Cerebellar cortex (tissue), 1 donor: ENCODE data around the gene FGFBP3.

ENCODE experiments used
- DNase-seq: peaks from one replicate; pipeline ENCODE4 v3.0.0-alpha.2; 2015; ENCODE audit warnings: low spot score

FGFBP3 gene, protein sequence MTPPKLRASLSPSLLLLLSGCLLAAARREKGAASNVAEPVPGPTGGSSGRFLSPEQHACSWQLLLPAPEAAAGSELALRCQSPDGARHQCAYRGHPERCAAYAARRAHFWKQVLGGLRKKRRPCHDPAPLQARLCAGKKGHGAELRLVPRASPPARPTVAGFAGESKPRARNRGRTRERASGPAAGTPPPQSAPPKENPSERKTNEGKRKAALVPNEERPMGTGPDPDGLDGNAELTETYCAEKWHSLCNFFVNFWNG

DNA sequence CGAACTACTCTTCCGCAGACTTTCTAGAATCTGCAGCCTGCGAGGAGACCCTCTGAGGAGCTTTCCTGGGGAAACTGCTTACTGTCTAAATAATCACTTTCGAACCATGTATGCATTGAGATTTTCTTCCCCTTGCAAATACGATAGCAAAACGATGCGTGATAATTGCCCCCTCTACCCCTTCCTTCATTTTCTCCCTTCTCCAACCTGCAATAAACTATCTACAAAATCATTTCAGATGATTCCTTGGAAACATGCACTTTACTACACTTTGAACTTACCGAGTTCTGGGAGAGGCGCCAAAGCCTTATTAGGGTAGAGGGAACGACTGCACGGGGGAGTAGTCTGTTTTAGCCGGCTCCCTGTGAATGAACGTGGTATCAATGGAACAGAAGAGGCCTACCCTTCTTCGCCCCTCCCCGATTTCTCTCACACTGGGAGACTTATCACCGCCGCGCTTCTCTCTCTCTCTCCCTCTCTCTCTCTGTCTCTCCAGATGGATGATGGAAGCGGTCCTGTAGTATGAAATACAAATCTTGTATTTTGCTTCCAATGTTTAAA, at the start of gene FGFBP3:
FGFBP3 (minus strand) TSS at position 370 of the 561 bp plus-strand sequence. CDS start 517 bp downstream, outside the sequence.
- DNase-seq = peak; percentile 73

DNA sequence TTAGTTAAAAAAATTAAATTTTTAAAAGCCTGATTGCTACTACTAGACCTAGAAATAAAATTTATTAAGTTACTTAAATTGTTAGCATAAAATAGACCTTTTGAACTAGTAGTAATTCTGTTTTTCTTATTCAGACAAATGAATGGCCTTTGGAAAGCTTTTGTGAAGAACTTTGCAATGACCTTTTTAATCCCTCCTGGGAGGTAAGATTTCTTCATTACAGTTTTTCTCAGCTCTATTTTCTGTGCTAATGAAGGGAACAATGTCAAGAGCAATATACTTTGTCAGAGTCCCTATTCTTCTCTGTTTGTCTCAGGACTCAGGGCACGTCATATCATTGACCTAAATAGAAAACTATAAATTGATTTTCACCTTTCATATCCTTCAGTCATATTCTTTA, 47.8 kb upstream of the FGFBP3 start:
- no peak for DNase-seq

DNA sequence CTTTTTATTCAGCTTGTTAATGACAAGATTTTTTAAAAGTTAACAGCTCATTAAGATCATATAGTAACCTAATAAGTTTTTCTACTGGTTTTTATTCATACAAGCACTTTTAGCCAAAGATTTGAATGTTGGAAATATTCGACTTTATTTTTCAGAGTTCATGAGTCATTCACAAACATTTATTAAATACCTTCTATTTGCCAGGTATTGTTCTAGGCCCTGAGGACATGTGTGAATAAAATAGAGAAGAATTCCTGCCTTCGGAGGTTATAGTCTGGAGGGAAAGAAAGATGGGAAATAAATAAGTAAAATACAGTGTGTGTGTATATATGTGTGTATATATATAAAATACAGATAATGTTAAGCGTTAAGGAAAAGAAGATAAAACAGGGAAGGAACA, 45.8 kb upstream of the FGFBP3 start:
- no peak for DNase-seq

DNA sequence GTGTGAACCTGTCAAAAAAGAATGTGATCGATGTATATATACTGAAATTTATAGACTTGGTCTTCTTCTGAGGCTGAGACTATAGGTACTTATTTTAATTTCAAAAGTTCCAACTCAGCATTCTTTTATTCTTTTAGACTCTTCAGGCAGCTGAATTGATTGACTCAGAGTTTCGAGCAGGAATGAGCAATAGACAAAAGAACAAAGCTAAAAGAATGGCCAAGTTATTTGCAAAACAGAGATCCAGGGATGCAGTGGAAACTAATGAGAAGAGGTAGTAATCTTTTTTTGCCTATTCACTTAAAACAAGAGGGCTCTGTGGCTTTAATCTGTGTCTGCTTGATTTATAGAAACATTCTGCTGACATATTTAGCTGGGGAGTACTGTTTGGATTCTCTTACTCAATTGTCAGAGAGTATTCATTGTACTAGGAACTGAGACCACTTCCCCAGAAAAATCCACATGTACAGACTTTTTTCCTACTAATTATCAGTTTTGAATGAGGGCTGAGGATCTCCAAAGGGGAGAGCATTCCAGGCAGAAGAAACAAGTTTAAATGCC, 44.4 kb upstream of the FGFBP3 start:
- no peak for DNase-seq

DNA sequence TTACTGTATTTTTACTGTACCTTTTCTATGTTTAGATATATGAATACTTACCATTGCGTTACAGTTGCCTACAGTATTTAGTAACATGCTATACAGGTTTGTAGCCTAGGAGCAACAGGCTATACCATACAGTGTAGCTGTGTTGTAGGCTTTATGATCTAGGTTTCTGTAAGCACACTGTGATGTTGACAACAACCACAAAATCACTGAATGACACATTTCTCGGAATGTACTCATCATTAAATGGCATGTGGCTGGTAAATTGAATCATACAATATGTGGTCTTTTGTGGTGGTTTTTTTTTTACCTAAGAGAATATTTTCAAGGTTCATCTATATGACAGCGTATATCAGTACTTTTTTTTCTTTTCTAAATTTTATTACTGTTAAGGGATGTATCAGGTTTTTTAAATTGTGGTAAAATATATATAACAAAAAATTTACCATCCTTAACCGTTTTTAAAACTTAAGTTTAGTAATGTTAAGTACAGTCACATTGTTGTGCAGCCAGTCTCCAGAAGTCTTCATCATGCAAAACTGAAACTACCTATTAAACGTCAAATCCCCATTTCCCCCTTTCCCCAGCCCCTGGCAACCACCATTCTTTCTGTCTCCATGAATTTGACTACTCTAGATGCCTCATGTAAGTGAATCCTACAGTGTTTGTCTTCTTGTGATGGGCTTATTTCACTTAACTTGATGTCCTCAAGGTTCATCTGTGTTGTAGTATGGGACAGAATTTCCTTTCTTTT, 35.8 kb upstream of the FGFBP3 start:
- no peak for DNase-seq

DNA sequence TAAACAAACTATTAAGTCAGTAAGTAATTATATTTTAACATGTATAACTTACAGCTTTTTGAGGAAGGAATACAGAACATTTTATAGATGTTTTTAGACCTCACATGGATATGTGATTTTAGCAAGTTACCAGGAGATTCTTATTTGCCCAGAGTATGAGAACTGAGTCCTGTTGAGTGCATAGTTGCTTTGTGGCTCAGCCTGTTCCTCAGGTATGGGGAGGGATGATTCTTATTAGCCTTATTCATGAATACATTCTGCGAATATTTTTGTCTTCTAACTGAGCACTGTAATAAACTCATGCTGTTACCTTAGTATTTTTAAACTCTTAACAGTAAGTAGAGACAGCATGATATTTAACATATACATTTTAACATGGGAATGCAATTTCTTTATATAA, 32.1 kb upstream of the FGFBP3 start:
- no peak for DNase-seq

DNA sequence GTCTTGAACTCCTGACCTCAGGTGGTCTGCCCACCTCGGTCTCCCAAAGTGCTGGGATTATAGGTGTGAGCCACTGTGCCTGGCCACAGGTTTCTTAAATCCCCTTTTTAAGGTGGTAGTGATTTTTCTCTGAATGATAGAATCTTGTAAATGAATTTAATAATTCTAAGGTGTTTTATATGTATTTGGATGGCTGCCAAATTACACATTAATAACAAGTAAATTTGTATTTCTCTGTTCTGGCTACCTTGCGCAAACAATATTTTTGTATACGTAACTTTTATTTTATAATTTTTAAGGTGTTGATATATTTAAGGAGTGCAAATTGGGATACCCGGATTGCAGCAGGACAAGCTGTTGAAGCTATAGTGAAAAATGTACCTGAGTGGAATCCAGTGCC, 30.4 kb upstream of the FGFBP3 start:
- DNase-seq = no peak

DNA sequence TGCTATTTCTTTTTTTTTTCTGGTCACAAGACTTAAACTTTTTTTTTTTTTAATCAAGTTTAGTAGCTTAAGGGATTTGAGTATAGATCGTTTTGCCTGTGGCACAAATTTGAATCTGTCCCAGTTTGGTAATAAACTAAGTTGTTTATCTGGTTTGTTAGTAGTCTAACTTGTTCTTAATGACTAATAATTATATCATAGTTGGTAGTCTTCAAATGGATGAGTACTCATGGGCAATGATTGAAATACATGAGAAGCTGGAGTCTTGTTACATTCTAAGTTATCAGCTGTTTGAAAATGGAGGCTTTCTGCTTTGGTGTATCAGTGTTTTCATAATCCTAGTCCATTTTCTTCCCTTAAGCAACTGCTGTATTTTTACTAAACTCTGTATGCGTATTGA, 26.6 kb upstream of the FGFBP3 start:
- DNase-seq = no peak

DNA sequence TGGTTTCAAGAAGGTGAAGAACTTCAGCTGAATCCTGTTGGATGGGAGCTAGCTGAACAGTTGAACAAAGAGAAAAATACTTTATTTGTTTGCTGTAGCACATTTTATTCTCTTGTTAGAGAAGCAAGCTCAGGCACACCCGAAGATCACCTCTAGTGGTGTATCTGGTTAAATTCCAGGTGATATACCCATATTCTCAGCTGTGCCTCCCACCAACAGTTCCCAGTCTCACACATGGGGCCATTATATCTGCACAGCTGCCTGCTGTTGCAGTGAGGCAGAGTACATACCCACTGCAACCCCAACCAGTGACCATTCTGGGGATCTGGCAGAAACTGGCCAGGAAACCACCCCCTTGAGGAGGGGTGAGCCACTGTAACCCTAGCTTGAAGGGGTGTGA, 23.5 kb upstream of the FGFBP3 start:
- no peak for DNase-seq

DNA sequence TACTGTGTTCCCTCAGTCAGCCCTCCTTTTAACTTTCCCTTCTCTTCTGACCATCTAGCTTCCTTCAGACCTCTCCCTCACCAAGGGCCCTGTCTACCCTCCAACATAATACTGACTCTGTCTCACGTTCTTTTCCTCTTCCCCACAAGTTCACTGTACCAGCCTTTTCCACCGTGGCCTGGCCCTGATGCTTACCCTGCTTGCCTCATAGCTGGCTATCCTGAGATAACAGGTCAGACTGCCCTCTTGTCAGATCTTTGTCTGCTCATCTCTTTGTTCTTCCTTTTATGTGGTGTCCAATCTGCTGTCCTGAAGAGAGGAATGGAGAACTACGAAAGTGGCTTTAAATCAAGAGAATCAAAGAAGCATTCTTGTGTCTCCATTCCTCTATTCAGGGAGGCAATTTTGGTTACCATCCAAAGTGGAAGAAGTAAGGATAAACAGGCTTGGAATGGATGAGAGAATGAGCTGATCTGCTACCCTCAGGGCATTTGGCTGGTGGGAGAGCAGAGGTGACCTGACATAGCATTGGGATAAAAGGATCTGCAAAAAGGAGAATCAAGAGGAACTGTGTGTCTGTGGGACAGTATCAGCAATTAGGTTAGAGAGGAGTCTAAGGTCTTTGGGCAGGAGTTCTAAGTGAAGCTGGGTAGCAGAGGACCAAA, 22.4 kb upstream of the FGFBP3 start:
- DNase-seq = no peak

DNA sequence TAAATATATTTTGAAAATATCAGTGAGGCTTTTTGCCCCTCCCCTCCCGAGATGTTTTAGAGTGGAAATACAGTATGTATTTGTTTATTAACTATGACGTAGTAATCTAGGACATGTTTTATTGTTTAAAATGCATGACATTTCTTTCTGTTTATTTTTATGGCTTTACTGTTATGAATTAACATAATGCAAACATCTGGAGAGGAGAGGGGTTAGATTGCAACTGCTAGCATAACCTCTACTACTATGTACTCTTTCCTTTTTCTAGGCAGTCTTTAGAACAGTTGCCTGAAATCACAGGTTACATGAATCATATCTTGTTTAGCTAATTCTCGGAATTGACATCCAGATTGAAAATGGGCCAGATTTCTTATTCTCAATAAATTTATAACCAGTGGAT, 21.7 kb upstream of the FGFBP3 start:
- no peak for DNase-seq

DNA sequence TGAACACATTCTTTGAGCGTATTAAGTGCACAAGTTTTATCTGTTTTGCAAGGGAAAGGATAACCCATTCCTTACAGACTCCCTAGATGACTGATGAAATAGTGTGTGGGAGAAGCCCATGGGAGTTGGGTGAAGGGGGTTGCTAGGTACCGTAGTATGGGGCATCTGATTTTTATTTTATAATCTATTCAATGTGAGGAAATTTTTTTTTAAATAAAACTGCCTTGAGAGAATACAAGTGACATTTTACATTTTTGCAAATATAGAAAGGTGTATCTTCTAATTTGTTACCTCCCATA, 15.7 kb upstream of the FGFBP3 start:
- no peak for DNase-seq

DNA sequence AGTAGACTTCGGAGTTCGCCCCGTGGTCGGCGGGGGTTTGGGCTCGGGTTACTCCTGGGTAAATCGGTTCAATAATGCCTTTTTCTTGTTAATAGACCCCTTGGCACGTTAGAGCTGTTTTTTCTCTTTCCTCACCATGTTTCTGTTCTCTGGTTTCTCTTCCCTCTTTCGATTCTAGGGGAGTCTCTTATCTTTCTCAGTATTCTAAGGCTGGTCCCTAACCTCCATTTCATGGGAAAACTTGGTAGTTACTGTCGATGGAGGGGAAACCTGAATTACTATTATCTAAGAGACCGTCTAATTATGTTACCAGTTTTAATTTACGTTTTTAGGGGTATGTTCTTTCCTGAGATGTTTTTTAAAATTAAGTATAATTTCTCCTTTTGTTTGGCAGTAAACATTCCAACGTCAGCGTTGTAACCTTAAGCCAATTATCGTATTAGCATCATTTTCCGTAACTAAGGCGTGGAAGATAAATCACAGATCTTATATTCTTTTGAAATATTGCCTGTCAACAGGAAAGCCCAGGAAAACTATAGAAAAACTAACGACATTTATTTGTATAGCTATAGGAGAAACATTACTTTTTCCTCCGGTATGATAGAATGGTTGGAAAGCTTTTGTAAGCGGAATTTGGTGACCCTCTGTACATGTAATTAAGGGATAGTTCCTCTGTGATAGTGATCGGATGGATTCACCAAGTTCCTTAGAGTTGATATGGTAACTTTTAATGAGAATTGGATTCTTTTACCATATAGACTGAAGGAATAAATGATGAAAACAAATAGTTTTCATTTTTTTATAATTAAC, 15.1 kb upstream of the FGFBP3 start:
- DNase-seq = peak; percentile 28

DNA sequence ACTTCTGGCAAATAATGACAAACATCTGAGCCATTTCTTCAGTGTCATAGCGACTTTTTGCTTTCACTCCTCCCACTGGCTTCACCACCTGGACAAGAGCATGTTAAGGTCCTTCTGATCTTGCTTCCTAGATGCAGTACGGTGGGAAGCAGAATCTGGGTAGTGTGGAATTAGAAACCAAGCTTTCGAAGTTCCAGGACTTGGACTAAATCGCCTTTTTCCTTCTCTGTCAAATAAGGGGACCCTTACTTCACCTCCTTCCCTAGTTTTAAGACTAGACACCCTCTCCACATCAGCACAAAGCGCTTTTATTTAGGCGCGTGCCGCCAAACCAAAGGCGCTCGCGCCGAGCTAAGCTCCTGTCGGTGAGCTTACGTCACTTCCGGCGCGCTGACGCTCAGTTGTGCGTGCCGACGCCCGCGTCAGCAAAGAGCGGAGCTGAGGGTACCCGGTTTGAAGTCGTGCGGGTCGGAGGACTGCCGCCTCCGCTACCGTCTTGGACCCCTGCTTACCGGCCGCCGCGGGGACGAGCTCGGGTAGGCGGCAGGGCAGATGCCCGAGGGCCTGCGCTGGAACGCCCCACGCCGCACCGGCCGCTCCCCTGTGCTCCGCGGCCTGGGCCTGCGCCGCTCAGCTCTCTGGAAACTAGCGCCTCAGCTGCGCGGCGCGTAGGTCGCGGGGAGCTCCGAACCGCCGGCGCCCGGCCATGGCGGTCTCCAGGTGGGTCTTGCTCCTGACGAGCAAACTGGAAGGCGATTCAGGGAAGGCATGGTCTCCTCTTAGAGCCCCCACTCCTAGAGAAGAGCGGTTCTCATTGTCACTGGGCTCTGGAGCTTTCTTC, 14.3 kb upstream of the FGFBP3 start, which contains the start of gene BTAF1:
BTAF1 (plus strand) TSS at position 400 of the 841 bp plus-strand sequence; CDS start at position 707, 307 bp downstream.
- DNase-seq = peak; percentile 96

DNA sequence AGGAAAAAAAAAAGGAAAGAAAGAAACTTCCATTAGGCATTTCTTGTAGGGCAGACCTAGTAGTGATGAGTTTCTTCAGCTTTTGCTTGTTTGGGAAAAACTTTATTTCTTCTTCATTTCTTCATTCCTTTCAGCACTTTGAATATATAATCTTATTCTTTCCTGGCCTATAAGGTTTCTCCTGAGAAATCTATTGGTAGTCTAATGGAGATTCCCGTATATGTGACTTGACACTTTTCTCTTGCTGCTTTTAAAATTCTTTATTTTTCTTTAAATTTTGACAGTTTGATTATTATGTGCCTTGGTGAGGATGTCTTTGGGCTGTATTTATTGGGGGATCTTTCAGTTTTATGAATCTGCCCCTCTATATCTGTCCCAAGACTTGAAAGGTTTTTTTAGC, 10.4 kb upstream of the FGFBP3 start:
- no peak for DNase-seq

DNA sequence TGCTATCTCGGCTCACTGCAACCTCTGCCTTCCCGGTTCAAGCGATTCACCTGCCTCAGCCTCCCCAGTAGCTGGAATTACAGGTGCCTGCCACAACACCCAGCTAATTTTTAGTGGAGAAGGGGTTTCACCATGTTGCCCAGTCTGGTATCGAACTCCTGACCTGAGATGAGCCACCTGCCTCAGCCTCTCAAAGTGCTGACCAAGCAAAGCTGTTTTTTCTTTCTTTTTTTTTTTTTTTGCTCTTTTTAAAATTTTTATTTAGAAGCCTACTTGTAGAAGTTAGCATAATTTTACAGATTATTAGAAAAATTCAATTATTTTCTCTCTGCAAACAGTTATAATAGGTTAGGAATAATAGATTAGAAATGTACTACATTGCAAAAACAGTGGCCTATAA, 1.2 kb upstream of the FGFBP3 start:
- no peak for DNase-seq

DNA sequence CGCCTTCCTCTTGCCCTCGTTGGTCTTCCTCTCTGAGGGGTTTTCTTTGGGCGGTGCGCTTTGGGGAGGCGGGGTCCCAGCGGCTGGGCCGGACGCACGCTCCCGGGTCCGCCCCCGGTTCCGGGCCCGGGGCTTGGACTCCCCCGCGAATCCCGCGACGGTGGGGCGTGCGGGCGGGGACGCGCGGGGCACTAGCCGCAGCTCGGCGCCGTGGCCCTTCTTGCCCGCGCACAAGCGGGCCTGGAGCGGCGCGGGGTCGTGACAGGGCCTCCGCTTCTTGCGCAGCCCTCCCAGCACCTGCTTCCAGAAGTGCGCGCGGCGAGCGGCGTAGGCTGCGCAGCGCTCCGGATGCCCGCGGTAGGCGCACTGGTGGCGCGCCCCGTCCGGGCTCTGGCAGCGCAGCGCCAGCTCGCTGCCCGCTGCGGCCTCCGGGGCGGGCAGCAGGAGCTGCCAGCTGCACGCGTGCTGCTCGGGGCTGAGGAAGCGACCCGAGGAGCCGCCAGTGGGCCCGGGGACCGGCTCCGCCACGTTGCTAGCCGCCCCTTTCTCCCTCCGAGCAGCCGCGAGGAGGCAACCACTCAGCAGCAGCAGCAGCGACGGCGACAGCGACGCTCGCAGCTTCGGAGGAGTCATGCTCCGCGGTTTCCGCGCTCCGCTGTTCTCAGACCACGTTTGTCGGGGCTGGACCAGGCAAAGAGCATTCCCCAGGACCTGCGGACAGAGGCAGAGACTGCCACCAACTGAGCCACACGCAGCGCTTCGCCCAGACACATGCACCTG, 759 bp downstream of the FGFBP3 start:
- peak; percentile 76 for DNase-seq

DNA sequence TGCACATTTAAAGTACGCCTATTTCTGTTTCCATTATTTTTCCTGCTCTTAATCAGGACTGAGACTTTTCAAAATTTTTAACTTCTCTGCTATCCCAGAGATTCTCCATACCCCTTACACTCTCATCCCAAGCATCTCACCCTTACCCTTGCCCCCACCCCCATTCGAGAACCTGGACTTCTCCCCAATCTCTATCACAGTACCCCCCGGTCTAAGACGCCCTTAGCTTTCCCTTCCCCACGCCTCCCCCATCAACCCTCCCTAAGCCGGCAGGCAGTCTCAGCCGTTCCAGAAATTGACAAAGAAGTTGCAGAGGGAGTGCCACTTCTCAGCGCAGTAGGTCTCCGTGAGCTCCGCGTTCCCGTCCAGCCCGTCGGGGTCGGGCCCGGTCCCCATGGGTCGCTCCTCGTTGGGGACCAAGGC, 1.4 kb downstream of the FGFBP3 start:
- DNase-seq = peak; percentile 31

DNA sequence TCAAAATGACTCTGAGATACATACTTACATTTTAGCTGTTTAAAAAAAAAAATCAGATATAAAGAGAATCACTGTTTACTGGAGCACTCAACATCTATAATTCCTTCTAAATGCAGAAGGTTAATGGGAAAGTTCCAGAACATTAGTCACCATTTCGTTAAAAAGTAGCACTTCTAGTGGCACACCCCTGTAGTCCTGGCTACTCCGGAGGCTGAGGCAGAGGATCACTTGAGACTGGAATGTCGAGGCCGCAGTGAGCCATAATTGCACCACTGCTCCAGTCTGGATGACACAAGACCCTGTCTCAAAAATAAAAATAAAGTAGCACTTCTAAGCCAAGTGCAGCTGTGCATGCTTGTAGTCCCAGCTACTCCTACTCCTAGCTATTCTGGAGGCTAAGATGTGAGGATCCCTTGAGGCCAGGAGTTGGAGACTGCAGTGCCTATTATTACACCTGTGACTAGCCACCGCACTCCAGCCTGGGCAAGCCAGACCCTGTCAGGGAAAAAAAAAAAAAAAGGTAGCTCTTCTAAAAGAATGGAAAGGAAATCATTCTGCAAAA, 2.2 kb downstream of the FGFBP3 start:
- DNase-seq = peak; percentile 15
